IMR-90 (cell line): ENCODE measurements around the gene TLK2.

Experiments used
- CEBPB ChIP-seq: IDR thresholded peaks from 2 replicates; pipeline ENCODE4 v1.6.1; 2012; ENCODE audit warnings: low read depth, low read length, improper control_type of control experiment
- CHD1 ChIP-seq: IDR thresholded peaks from 2 replicates; pipeline ENCODE4 v1.6.1; 2012; ENCODE audit warnings: low read depth, low read length, improper control_type of control experiment
- ELK1 ChIP-seq: fragments of 150-350 bp; IDR thresholded peaks from 2 replicates; pipeline ENCODE4 v1.6.1; 2016; ENCODE audit warnings: low read depth, mild to moderate bottlenecking, low read length, moderate library complexity, borderline replicate concordance
- FOS ChIP-seq: fragments of 150-350 bp; IDR thresholded peaks from 2 replicates; pipeline ENCODE4 v1.6.1; 2016; ENCODE audit warnings: low read depth, low read length
- MAZ ChIP-seq: IDR thresholded peaks from 2 replicates; pipeline ENCODE4 v1.6.1; 2012; ENCODE audit warnings: low read depth, mild to moderate bottlenecking, low read length, improper control_type of control experiment, moderate library complexity, borderline replicate concordance
- MXI1 ChIP-seq: IDR thresholded peaks from 2 replicates; pipeline ENCODE4 v1.6.1; 2012; ENCODE audit warnings: low read depth, mild to moderate bottlenecking, low read length, moderate library complexity, borderline replicate concordance
- NFE2L2 ChIP-seq: fragments of 150-350 bp; IDR thresholded peaks from 2 replicates; pipeline ENCODE4 v1.6.1; 2016; ENCODE audit warnings: low read depth, mild to moderate bottlenecking, low read length
- POLR2A ChIP-seq: IDR thresholded peaks from 2 replicates; pipeline ENCODE4 v1.6.1; 2012; ENCODE audit warnings: mild to moderate bottlenecking, low read depth, low read length
- RCOR1 ChIP-seq: IDR thresholded peaks from 2 replicates; pipeline ENCODE4 v1.6.1; 2012; ENCODE audit warnings: mild to moderate bottlenecking, low read length, improper control_type of control experiment; ENCODE audit not compliant: insufficient replicate concordance
- RFX5 ChIP-seq: IDR thresholded peaks from 2 replicates; pipeline ENCODE4 v1.8.0; 2012; ENCODE audit warnings: low read depth, mild to moderate bottlenecking, low read length, moderate library complexity
- SMC3 ChIP-seq: fragments of 150-350 bp; IDR thresholded peaks from 2 replicates; pipeline ENCODE4 v1.6.1; 2016; ENCODE audit warnings: low read depth, mild to moderate bottlenecking, antibody characterized with exemption, low read length, moderate library complexity
- TF ChIP-seq, protein P1 (sequence below): conservative IDR thresholded peaks from 2 replicates; pipeline ENCODE4 v1.5.1; 2012; ENCODE audit warnings: mild to moderate bottlenecking, low read depth, low read length, improper control_type of control experiment

GRCh38 chr17:62627904-62628633 lies 149.4 kb downstream of the TLK2 start:
- TF ChIP-seq, protein P1, sequence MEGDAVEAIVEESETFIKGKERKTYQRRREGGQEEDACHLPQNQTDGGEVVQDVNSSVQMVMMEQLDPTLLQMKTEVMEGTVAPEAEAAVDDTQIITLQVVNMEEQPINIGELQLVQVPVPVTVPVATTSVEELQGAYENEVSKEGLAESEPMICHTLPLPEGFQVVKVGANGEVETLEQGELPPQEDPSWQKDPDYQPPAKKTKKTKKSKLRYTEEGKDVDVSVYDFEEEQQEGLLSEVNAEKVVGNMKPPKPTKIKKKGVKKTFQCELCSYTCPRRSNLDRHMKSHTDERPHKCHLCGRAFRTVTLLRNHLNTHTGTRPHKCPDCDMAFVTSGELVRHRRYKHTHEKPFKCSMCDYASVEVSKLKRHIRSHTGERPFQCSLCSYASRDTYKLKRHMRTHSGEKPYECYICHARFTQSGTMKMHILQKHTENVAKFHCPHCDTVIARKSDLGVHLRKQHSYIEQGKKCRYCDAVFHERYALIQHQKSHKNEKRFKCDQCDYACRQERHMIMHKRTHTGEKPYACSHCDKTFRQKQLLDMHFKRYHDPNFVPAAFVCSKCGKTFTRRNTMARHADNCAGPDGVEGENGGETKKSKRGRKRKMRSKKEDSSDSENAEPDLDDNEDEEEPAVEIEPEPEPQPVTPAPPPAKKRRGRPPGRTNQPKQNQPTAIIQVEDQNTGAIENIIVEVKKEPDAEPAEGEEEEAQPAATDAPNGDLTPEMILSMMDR: no peak
- TF ChIP-seq MAZ (peak; percentile 41; the same call in 1 of the 2 replicates), POLR2A (peak; percentile 56), RCOR1 (no peak), CHD1 (no peak; the same call in 1 of the 2 replicates), ELK1 (no peak), MXI1 (peak; percentile 31; the same call in 1 of the 2 replicates), SMC3 (no peak), CEBPB (no peak), NFE2L2 (no peak), RFX5 (no peak), FOS (no peak)
